MM.1S (cell line): ENCODE measurements around the gene R3HDML.

Experiments
- DNase-seq: peaks from one replicate; pipeline ENCODE4 v3.0.0-alpha.2; 2015
- H2AFZ ChIP-seq: fragments of 300-600 bp; sonication (generic); 2 replicates; pipeline ENCODE4 v1.6.0; 2016; ENCODE audit warnings: antibody characterized with exemption, low read length
- H3F3A ChIP-seq: fragments of 300-600 bp; sonication (generic); 2 replicates; pipeline ENCODE4 v1.6.1; 2016; ENCODE audit warnings: mild to moderate bottlenecking, antibody characterized with exemption, low read length, moderate library complexity, mixed read lengths; ENCODE audit not compliant: insufficient read depth
- H3K27ac ChIP-seq: fragments of 300-600 bp; sonication (generic); 2 replicates; pipeline ENCODE4 v1.5.1; 2016; ENCODE audit warnings: mild to moderate bottlenecking, low read length
- H3K27me3 ChIP-seq: fragments of 300-600 bp; sonication (generic); replicated peaks from 2 replicates; pipeline ENCODE4 v1.6.0; 2016; ENCODE audit warnings: low read length; ENCODE audit not compliant: insufficient read depth
- H3K36me3 ChIP-seq: fragments of 300-600 bp; sonication (generic); replicated peaks from 2 replicates; pipeline ENCODE4 v1.6.1; 2016; ENCODE audit warnings: mild to moderate bottlenecking, low read length, mixed read lengths; ENCODE audit not compliant: insufficient read depth
- H3K4me1 ChIP-seq: fragments of 300-600 bp; sonication (generic); 2 replicates; pipeline ENCODE4 v1.6.1; 2016; ENCODE audit warnings: low read length, mixed read lengths
- H3K4me2 ChIP-seq: fragments of 300-600 bp; sonication (generic); 2 replicates; pipeline ENCODE4 v1.6.0; 2016; ENCODE audit warnings: low read depth, low read length
- H3K4me3 ChIP-seq: fragments of 300-600 bp; sonication (generic); 2 replicates; pipeline ENCODE4 v1.5.1; 2016; ENCODE audit warnings: low read length, mixed read lengths
- H3K79me2 ChIP-seq: fragments of 300-600 bp; sonication (generic); 2 replicates; pipeline ENCODE4 v1.6.1; 2016; ENCODE audit warnings: mixed run types, low read length, mixed read lengths
- H3K9ac ChIP-seq: fragments of 300-600 bp; sonication (generic); 2 replicates; pipeline ENCODE4 v1.6.1; 2016; ENCODE audit warnings: low read length, mixed read lengths
- H3K9me2 ChIP-seq: fragments of 300-600 bp; sonication (generic); replicated peaks from 2 replicates; pipeline ENCODE4 v1.6.1; 2016; ENCODE audit warnings: mild to moderate bottlenecking, low read length, mixed read lengths; ENCODE audit not compliant: insufficient read depth
- H3K9me3 ChIP-seq: fragments of 300-600 bp; sonication (generic); replicated peaks from 2 replicates; pipeline ENCODE4 v1.6.1; 2016; ENCODE audit warnings: mild to moderate bottlenecking, low read length, mixed read lengths; ENCODE audit not compliant: insufficient read depth
- H4K20me1 ChIP-seq: fragments of 300-600 bp; sonication (generic); 2 replicates; pipeline ENCODE4 v1.6.1; 2016; ENCODE audit warnings: mild to moderate bottlenecking, low read length, moderate library complexity, mixed read lengths; ENCODE audit not compliant: insufficient read depth
- EZH2 ChIP-seq: fragments of 300-600 bp; sonication (generic); optimal IDR thresholded peaks from 2 replicates; pipeline ENCODE3; 2017; ENCODE audit warnings: low read depth, mild to moderate bottlenecking, antibody characterized with exemption, low read length, mixed read lengths
- EZH2phosphoT487 ChIP-seq: fragments of 300-600 bp; sonication (generic); IDR thresholded peaks from 2 replicates; pipeline ENCODE4 v1.6.1; 2018; ENCODE audit warnings: antibody characterized with exemption, low read length
- TF ChIP-seq, protein P1 (sequence below): fragments of 300-600 bp; sonication (generic); IDR thresholded peaks from 2 replicates; pipeline ENCODE4 v1.5.1; 2016; ENCODE audit warnings: antibody characterized with exemption, low read length, mixed read lengths

Gene R3HDML

DNA sequence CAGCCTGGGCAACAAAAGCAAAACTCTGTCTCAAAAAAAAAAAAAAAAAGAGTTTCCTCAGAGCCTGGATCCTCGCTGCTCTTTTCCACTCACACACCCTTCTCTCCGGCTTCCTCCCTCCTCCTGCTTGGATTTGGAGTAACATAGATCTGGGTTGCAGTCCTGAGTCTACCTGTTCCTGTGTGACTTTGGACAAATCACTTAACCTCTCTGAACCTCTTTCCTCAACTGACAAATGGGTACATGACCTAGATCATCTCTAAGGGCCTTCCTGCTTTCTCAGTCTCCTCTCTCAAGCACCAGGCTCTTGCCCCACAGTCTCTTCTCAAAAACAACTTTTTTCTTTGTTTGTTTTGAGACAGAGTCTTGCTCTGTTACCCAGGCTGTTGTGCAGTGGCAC is 5.6 kb upstream of the R3HDML start:
- Histone ChIP-seq H3K4me1 (0 out of 2 replicates have a peak, but pooled peaks cover 5% of the 10 kb centered on the region), H3K9me3 (no peaks in the 10 kb centered on the region), H3K4me2 (no peak overlapping the region), H3K27me3 (no peaks in the 10 kb centered on the region), H3K9me2 (no peaks in the 10 kb centered on the region), H3K4me3 (no peak overlapping the region), H4K20me1 (no peaks in the 10 kb centered on the region), H3K79me2 (no peaks in the 10 kb centered on the region), H3F3A (no peaks in the 10 kb centered on the region), H3K9ac (no peak overlapping the region), H3K27ac (no peak overlapping the region), H3K36me3 (no peaks in the 10 kb centered on the region), H2AFZ (no peak overlapping the region)
- TF ChIP-seq, protein P1, sequence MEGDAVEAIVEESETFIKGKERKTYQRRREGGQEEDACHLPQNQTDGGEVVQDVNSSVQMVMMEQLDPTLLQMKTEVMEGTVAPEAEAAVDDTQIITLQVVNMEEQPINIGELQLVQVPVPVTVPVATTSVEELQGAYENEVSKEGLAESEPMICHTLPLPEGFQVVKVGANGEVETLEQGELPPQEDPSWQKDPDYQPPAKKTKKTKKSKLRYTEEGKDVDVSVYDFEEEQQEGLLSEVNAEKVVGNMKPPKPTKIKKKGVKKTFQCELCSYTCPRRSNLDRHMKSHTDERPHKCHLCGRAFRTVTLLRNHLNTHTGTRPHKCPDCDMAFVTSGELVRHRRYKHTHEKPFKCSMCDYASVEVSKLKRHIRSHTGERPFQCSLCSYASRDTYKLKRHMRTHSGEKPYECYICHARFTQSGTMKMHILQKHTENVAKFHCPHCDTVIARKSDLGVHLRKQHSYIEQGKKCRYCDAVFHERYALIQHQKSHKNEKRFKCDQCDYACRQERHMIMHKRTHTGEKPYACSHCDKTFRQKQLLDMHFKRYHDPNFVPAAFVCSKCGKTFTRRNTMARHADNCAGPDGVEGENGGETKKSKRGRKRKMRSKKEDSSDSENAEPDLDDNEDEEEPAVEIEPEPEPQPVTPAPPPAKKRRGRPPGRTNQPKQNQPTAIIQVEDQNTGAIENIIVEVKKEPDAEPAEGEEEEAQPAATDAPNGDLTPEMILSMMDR: no peak
- TF ChIP-seq EZH2 (no peak), EZH2phosphoT487 (no peak)
- no peak for DNase-seq

DNA sequence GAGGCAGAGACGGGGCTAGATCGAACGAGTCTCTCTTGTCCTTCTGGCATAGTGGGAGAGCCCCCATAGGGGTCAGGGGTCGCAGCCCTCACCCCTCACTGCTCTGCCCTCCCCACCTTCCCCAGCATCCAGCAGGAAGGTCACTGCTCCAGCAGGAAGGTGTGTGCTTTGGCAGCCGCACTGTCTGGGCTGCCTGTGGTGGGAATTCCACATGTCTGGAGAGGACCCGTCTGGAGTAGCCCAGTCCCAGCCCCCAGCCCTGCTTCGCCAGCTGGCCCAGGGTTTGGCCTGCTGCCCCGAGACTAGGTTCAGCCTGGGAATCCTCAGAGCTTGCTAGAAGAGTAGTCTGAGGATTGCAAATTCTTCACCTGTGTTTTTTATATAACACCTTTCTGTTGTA is 2.5 kb upstream of the R3HDML start:
- no peaks in the 10 kb centered on the region for H3K79me2 ChIP-seq
- H4K20me1 ChIP-seq: no peaks in the 10 kb centered on the region
- no peaks in the 10 kb centered on the region for H3K9me2 ChIP-seq
- no peaks in the 10 kb centered on the region for H3K36me3 ChIP-seq
- H3K9me3 ChIP-seq: no peaks in the 10 kb centered on the region
- H3K4me1 ChIP-seq: no peaks in the 10 kb centered on the region
- H3K27me3 ChIP-seq: no peaks in the 10 kb centered on the region
- H3K27ac ChIP-seq: no peak overlapping the region
- DNase-seq: no peak
- H3F3A ChIP-seq: no peaks in the 10 kb centered on the region
- H3K9ac ChIP-seq: no peak overlapping the region
- H2AFZ ChIP-seq: no peak overlapping the region
- no peak overlapping the region for H3K4me3 ChIP-seq
- TF ChIP-seq, protein P1: no peak
- TF ChIP-seq EZH2 (no peak), EZH2phosphoT487 (no peak)
- H3K4me2 ChIP-seq: no peak overlapping the region

DNA sequence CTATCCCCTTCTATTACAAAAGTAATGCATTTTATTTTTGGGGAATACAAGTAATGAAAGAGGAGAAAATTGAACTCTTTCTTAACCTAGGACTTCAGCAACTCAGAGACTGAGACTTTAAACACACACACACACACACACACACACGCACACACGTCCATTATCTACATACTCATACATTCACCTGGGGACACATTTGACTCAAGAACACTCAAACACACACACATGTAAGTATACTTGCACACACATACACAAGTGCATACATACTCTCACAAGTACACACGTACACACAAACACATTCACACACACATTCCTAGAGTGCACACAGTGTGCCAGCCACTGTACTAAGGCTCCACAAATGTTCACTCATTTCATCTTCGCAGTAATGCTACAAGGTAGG is 2.1 kb upstream of the R3HDML start:
- no peak overlapping the region for H3K4me3 ChIP-seq
- H4K20me1 ChIP-seq: no peaks in the 10 kb centered on the region
- H2AFZ ChIP-seq: no peak overlapping the region
- no peaks in the 10 kb centered on the region for H3K9me2 ChIP-seq
- H3K9ac ChIP-seq: no peak overlapping the region
- H3K27me3 ChIP-seq: no peaks in the 10 kb centered on the region
- no peaks in the 10 kb centered on the region for H3K4me1 ChIP-seq
- H3K79me2 ChIP-seq: no peaks in the 10 kb centered on the region
- H3K27ac ChIP-seq: no peak overlapping the region
- H3K9me3 ChIP-seq: no peaks in the 10 kb centered on the region
- H3K36me3 ChIP-seq: no peaks in the 10 kb centered on the region
- TF ChIP-seq EZH2: no peak
- no peak for TF ChIP-seq EZH2phosphoT487
- TF ChIP-seq, protein P1: no peak
- H3K4me2 ChIP-seq: no peak overlapping the region
- DNase-seq: no peak
- H3F3A ChIP-seq: no peaks in the 10 kb centered on the region
